HG02642 (cell line): ENCODE results near the gene TSPAN1.

ENCODE experiments used
- ATAC-seq: cut with Tn5 transposase; IDR thresholded peaks from one replicate; pipeline ENCODE4 v1.9.1; 2021; ENCODE audit warnings: mild to moderate bottlenecking; ENCODE audit not compliant: unreplicated experiment, poor library complexity

TSPAN1 gene

GRCh38 chr1:46184920-46185658 lies 10.2 kb downstream of the TSPAN1 start:
- ATAC-seq, result no peak

- ATAC-seq, result no peak
These were observed 11.2 kb downstream of the TSPAN1 start for GRCh38 chr1:46186076-46186475.

GRCh38 chr1:46187106-46187869 lies 12.4 kb downstream of the TSPAN1 start:
- no peak for ATAC-seq

GRCh38 chr1:46188295-46189030 lies 13.6 kb downstream of the TSPAN1 start:
- ATAC-seq, result no peak

GRCh38 chr1:46190539-46190938 lies 15.7 kb downstream of the TSPAN1 start:
- no peak for ATAC-seq

GRCh38 chr1:46191033-46191701 lies 16.3 kb downstream of the TSPAN1 start:
- ATAC-seq, result no peak

- no peak for ATAC-seq
These were observed 17.3 kb downstream of the TSPAN1 start for GRCh38 chr1:46192171-46192570.

- ATAC-seq, result no peak
These were observed 18.4 kb downstream of the TSPAN1 start for GRCh38 chr1:46193285-46193684.

- ATAC-seq, result no peak
These were observed 19.2 kb downstream of the TSPAN1 start for GRCh38 chr1:46193984-46194570.

- no peak for ATAC-seq
These were observed 19.8 kb downstream of the TSPAN1 start for GRCh38 chr1:46194641-46195193.

GRCh38 chr1:46196609-46197008 lies 21.7 kb downstream of the TSPAN1 start:
- no peak for ATAC-seq

- ATAC-seq, result no peak
These were observed 22.7 kb downstream of the TSPAN1 start for GRCh38 chr1:46197560-46197963.

- peak; percentile 91 for ATAC-seq
These were observed 23.3 kb downstream of the TSPAN1 start, which contains the start of gene POMGNT1 for GRCh38 chr1:46197964-46198811. Gene POMGNT1, minus strand, starts transcription at chr1:46198434. Its CDS starts 613 bp downstream, at chr1:46197821.

GRCh38 chr1:46199233-46199749 lies 24.4 kb downstream of the TSPAN1 start:
- no peak for ATAC-seq

GRCh38 chr1:46203738-46204405 lies 29.0 kb downstream of the TSPAN1 start:
- ATAC-seq, result no peak

GRCh38 chr1:46204406-46204742 lies 29.5 kb downstream of the TSPAN1 start:
- ATAC-seq, result no peak

- no peak for ATAC-seq
These were observed 30.3 kb downstream of the TSPAN1 start for GRCh38 chr1:46205141-46205540.

GRCh38 chr1:46205791-46206190 lies 30.9 kb downstream of the TSPAN1 start:
- ATAC-seq, result no peak
